22Rv1 (cell line): ENCODE results near the gene CLEC16A.

Source experiments
- CTCF ChIP-seq: fragments of 450-650 bp; IDR thresholded peaks from 2 replicates; pipeline ENCODE4 v1.5.1; 2017; ENCODE audit warnings: mild to moderate bottlenecking
- ZFX ChIP-seq: fragments of 450-650 bp; IDR thresholded peaks from 2 replicates; pipeline ENCODE4 v1.6.1; 2017; ENCODE audit warnings: antibody characterized with exemption, borderline replicate concordance

- TF ChIP-seq CTCF (no peak), ZFX (no peak)
Observed at GRCh38 chr16:10923650-10924214, 20.6 kb upstream of the CLEC16A start.
